ENCODE measurements around the gene DISP3.

The DISP3 gene

GRCh38 chr1:11515368-11516300, 36.7 kb downstream of the DISP3 start:
- Histone ChIP-seq H3K27me3 (ENCODE audit: control insufficient read depth in 1 of 2, insufficient read depth in 2 of 2, low read length in 2 of 2) (peaks cover 2 to 11% of the 10 kb centered on the region in 2 donors), H3K27ac (ENCODE audit: low read length) (no peak overlapping the region), H3K9ac (ENCODE audit: low read length in 2 of 2) (no peak overlapping the region), H3K36me3 (ENCODE audit: control insufficient read depth in 2 of 2, insufficient read depth in 2 of 2, low read length in 2 of 2) (no peaks in the 10 kb centered on the region), H3K4me1 (ENCODE audit: control insufficient read depth, insufficient read depth, low read length) (no peaks in the 10 kb centered on the region), H3K4me3 (ENCODE audit: low read length in 2 of 2) (no peak overlapping the region), H3K9me3 (ENCODE audit: control insufficient read depth in 2 of 2, low read length in 2 of 2) (peaks cover 0 to 3% of the 10 kb centered on the region in 2 donors)

DNA sequence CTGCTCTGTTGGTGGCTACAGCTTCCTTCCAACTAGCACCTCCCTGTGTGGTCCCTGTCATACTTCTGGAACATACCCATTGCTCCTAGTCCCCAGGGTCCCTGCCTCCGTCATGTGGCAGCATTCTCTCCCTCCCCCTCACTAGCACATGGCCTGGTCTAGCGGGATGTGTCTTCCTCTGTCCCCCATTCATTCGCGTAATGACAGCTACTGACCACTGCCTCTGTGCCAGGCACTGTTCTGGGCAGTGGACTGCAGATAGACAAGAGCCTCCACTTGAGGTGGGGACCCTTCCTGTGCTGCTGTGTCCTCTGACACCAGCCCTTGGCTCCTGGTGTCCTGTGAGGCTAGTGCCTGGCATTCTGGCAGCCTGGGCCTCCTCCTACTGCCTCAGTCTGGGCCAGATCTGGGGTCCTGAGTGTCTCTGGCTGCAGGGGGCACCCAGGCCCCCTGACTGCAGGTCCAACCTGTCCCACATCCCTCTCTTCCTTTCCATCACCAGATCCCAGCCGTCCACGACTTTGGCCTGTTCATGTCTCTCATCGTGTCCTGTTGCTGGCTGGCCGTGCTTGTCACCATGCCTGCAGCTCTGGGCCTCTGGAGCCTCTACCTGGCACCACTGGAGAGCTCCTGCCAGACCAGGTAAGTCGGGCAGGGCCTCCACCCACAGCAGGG, 38.1 kb downstream of the DISP3 start:
- Histone ChIP-seq H3K9me3 (ENCODE audit: control insufficient read depth in 2 of 2, low read length in 2 of 2) (no peaks in the 10 kb centered on the region), H3K27ac (ENCODE audit: low read length) (no peak overlapping the region), H3K36me3 (ENCODE audit: control insufficient read depth in 2 of 2, insufficient read depth in 2 of 2, low read length in 2 of 2) (no peaks in the 10 kb centered on the region), H3K4me3 (ENCODE audit: low read length in 2 of 2) (no peak overlapping the region), H3K4me1 (ENCODE audit: control insufficient read depth, insufficient read depth, low read length) (no peaks in the 10 kb centered on the region), H3K9ac (ENCODE audit: low read length in 2 of 2) (no peak overlapping the region), H3K27me3 (ENCODE audit: control insufficient read depth in 1 of 2, insufficient read depth in 2 of 2, low read length in 2 of 2) (peaks cover 2 to 11% of the 10 kb centered on the region in 2 donors)

GRCh38 chr1:11518016-11518701, 39.2 kb downstream of the DISP3 start:
- Histone ChIP-seq H3K9ac (ENCODE audit: low read length in 2 of 2) (no peak overlapping the region), H3K27ac (ENCODE audit: low read length) (no peak overlapping the region), H3K27me3 (ENCODE audit: control insufficient read depth in 1 of 2, insufficient read depth in 2 of 2, low read length in 2 of 2) (peaks cover 2 to 11% of the 10 kb centered on the region in 2 donors), H3K4me1 (ENCODE audit: control insufficient read depth, insufficient read depth, low read length) (no peaks in the 10 kb centered on the region), H3K9me3 (ENCODE audit: control insufficient read depth in 2 of 2, low read length in 2 of 2) (no peaks in the 10 kb centered on the region), H3K36me3 (ENCODE audit: control insufficient read depth in 2 of 2, insufficient read depth in 2 of 2, low read length in 2 of 2) (no peaks in the 10 kb centered on the region), H3K4me3 (ENCODE audit: low read length in 2 of 2) (no peak overlapping the region)

DNA sequence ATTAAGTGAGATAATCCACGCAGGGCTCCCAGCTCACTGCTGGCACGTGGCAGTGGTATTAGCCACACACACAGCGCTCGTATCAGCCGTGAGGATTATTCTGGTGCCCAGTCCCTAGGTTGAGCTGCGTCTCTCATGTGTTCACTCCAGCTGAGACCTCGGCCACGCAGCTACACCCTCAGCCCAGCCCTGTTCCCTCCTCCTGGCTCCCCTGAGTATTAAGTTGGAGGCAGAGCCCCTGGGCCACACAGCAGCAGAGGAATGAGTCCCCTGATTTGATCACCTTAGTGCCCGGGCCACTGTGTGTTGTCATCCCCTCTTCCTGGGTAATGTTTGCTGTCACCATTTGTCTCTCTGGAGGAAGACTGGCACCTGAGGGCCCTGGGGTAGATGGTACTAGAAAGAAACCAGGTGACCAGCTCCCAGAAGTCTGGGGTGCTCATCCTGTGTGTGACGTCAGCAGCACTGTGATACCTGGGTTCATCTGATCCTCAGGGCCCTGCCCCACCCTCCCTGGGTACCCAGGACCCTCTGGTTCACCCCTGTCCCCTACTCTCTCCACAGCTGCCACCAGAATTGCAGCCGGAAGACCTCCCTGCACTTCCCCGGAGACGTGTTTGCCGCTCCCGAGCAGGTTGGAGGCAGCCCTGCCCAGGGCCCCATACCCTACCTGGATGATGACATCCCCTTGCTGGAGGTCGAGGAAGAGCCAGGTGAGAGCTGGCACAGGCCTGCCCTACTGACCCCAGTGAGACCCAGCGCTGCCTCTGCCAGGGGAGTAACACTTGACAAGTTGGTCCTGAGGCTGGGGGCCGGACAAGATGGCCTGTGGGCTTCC, 40.1 kb downstream of the DISP3 start:
- peaks cover 2 to 11% of the 10 kb centered on the region in 2 donors for H3K27me3 ChIP-seq (ENCODE audit: control insufficient read depth in 1 of 2, insufficient read depth in 2 of 2, low read length in 2 of 2)

GRCh38 chr1:11519629-11520031, 40.7 kb downstream of the DISP3 start:
- Histone ChIP-seq H3K36me3 (ENCODE audit: control insufficient read depth in 2 of 2, insufficient read depth in 2 of 2, low read length in 2 of 2) (no peaks in the 10 kb centered on the region), H3K4me3 (ENCODE audit: low read length in 2 of 2) (no peak overlapping the region), H3K9ac (ENCODE audit: low read length in 2 of 2) (no peak overlapping the region), H3K27ac (ENCODE audit: low read length) (no peak overlapping the region), H3K9me3 (ENCODE audit: control insufficient read depth in 2 of 2, low read length in 2 of 2) (no peaks in the 10 kb centered on the region), H3K4me1 (ENCODE audit: control insufficient read depth, insufficient read depth, low read length) (no peaks in the 10 kb centered on the region), H3K27me3 (ENCODE audit: control insufficient read depth in 1 of 2, insufficient read depth in 2 of 2, low read length in 2 of 2) (peaks cover 2 to 8% of the 10 kb centered on the region in 2 donors)

More for the DNA sequence above, 40.1 kb downstream of the DISP3 start:
- H3K4me1 ChIP-seq (ENCODE audit: control insufficient read depth, insufficient read depth, low read length): no peaks in the 10 kb centered on the region
- no peak overlapping the region for H3K9ac ChIP-seq (ENCODE audit: low read length in 2 of 2)
- no peak overlapping the region for H3K27ac ChIP-seq (ENCODE audit: low read length)
- H3K4me3 ChIP-seq (ENCODE audit: low read length in 2 of 2): no peak overlapping the region
- no peaks in the 10 kb centered on the region for H3K9me3 ChIP-seq (ENCODE audit: control insufficient read depth in 2 of 2, low read length in 2 of 2)
- no peaks in the 10 kb centered on the region for H3K36me3 ChIP-seq (ENCODE audit: control insufficient read depth in 2 of 2, insufficient read depth in 2 of 2, low read length in 2 of 2)

GRCh38 chr1:11520531-11521233, 41.7 kb downstream of the DISP3 start:
- Histone ChIP-seq H3K36me3 (ENCODE audit: control insufficient read depth in 2 of 2, insufficient read depth in 2 of 2, low read length in 2 of 2) (no peaks in the 10 kb centered on the region), H3K9ac (ENCODE audit: low read length in 2 of 2) (no peak overlapping the region), H3K27ac (ENCODE audit: low read length) (no peak overlapping the region), H3K27me3 (ENCODE audit: control insufficient read depth in 1 of 2, insufficient read depth in 2 of 2, low read length in 2 of 2) (peaks cover 2 to 8% of the 10 kb centered on the region in 2 donors), H3K4me3 (ENCODE audit: low read length in 2 of 2) (no peak overlapping the region), H3K9me3 (ENCODE audit: control insufficient read depth in 2 of 2, low read length in 2 of 2) (no peaks in the 10 kb centered on the region), H3K4me1 (ENCODE audit: control insufficient read depth, insufficient read depth, low read length) (no peaks in the 10 kb centered on the region)

GRCh38 chr1:11521582-11522399, 42.8 kb downstream of the DISP3 start:
- Histone ChIP-seq H3K36me3 (ENCODE audit: control insufficient read depth in 2 of 2, insufficient read depth in 2 of 2, low read length in 2 of 2) (no peaks in the 10 kb centered on the region), H3K9ac (ENCODE audit: low read length in 2 of 2) (no peak overlapping the region), H3K27ac (ENCODE audit: low read length) (no peak overlapping the region), H3K27me3 (ENCODE audit: control insufficient read depth in 1 of 2, insufficient read depth in 2 of 2, low read length in 2 of 2) (peaks cover 2 to 3% of the 10 kb centered on the region in 2 donors), H3K4me1 (ENCODE audit: control insufficient read depth, insufficient read depth, low read length) (no peaks in the 10 kb centered on the region), H3K9me3 (ENCODE audit: control insufficient read depth in 2 of 2, low read length in 2 of 2) (no peaks in the 10 kb centered on the region), H3K4me3 (ENCODE audit: low read length in 2 of 2) (no peak overlapping the region)

DNA sequence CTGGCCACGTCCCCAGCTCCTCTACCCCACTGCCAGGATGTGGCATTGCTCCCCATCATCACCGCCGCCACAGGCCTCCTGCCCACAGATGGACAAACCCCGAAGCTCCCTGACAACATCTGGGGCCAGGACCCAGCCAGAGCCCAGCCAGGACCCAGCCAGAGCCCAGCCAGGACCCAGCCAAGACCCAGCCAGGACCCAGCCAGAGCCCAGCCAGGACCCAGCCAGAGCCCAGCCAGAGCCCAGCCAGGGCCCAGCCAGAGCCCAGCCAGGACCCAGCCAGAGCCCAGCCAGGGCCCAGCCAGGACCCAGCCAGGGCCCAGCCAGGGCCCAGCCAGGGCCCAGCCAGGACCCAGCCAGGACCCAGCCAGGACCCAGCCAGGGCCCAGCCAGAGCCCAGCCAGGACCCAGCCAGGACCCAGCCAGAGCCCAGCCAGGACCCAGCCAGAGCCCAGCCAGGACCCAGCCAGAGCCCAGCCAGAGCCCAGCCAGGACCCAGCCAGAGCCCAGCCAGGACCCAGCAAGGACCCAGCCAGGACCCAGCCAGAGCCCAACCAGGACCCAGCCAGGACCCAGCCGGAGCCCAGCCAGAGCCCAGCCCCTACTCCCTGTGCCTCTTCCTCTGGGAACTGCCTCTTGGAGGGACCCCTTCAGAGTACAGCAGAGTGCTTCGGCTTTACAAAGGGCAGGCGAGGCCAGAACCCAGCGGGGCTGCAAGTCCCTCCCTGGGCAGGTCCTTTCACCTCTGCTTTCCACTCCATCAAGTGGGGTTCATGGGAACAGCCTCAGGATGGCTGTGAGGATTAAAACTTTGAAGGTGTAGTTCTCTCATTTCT, 43.7 kb downstream of the DISP3 start:
- Histone ChIP-seq H3K9ac (ENCODE audit: low read length in 2 of 2) (no peak overlapping the region), H3K36me3 (ENCODE audit: control insufficient read depth in 2 of 2, insufficient read depth in 2 of 2, low read length in 2 of 2) (no peaks in the 10 kb centered on the region), H3K27me3 (ENCODE audit: control insufficient read depth in 1 of 2, insufficient read depth in 2 of 2, low read length in 2 of 2) (peaks cover 2% of the 10 kb centered on the region in 2 donors), H3K27ac (ENCODE audit: low read length) (no peak overlapping the region), H3K9me3 (ENCODE audit: control insufficient read depth in 2 of 2, low read length in 2 of 2) (no peaks in the 10 kb centered on the region), H3K4me1 (ENCODE audit: control insufficient read depth, insufficient read depth, low read length) (no peaks in the 10 kb centered on the region), H3K4me3 (ENCODE audit: low read length in 2 of 2) (no peak overlapping the region)

GRCh38 chr1:11523261-11523660, 44.3 kb downstream of the DISP3 start:
- no peak overlapping the region for H3K4me3 ChIP-seq (ENCODE audit: low read length in 2 of 2)
- no peaks in the 10 kb centered on the region for H3K4me1 ChIP-seq (ENCODE audit: control insufficient read depth, insufficient read depth, low read length)
- no peaks in the 10 kb centered on the region for H3K9me3 ChIP-seq (ENCODE audit: control insufficient read depth in 2 of 2, low read length in 2 of 2)
- no peak overlapping the region for H3K27ac ChIP-seq (ENCODE audit: low read length)
- H3K9ac ChIP-seq (ENCODE audit: low read length in 2 of 2): no peak overlapping the region
- no peaks in the 10 kb centered on the region for H3K36me3 ChIP-seq (ENCODE audit: control insufficient read depth in 2 of 2, insufficient read depth in 2 of 2, low read length in 2 of 2)
- H3K27me3 ChIP-seq (ENCODE audit: control insufficient read depth in 1 of 2, insufficient read depth in 2 of 2, low read length in 2 of 2): peaks cover 0 to 2% of the 10 kb centered on the region in 2 donors

Measured in stomach smooth muscle (tissue), 2 donors.